ENCODE data around the gene LAMTOR5. TPM values are rescaled to one million over a fixed set of nuclear protein-coding genes. Genes with fewer than 3 reads are reported as not detected.
"Not testable (repeated sequence)": the region's sequence is repeated elsewhere in the genome, so short reads cannot be mapped to it uniquely, and the experiment has no call there.

LAMTOR5 gene
- total RNA-seq, 1 experiment from 2014 or later, result 144 TPM

DNA sequence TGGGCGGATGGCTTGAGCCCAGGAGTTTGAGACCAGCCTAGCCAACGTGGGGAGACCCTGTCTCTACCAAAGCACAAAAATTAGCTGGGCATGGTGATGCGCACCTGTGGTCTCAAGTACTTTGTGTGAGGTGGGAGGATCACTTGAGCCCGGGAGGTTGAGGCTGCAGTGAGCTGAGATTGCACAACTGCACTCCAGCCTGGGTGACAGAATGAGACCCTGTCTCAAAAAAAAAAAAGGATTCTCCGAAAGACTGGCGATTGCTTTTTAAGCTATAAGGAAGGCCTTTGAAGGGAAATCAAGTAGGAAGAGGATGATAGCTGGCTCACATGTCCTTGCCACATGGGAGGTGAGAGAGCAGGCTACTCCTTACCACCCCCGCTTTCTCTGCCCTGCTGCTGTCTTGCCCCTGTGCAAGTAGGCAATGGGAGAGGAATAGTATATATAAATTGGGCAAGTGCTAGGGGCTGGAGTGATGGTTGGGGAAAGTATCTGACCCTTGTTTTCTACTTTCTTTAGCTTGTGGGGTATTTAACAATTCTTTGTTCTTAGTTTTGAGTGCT lies 3.8 kb upstream of the LAMTOR5 start:
- TF ChIP-seq, protein P1, sequence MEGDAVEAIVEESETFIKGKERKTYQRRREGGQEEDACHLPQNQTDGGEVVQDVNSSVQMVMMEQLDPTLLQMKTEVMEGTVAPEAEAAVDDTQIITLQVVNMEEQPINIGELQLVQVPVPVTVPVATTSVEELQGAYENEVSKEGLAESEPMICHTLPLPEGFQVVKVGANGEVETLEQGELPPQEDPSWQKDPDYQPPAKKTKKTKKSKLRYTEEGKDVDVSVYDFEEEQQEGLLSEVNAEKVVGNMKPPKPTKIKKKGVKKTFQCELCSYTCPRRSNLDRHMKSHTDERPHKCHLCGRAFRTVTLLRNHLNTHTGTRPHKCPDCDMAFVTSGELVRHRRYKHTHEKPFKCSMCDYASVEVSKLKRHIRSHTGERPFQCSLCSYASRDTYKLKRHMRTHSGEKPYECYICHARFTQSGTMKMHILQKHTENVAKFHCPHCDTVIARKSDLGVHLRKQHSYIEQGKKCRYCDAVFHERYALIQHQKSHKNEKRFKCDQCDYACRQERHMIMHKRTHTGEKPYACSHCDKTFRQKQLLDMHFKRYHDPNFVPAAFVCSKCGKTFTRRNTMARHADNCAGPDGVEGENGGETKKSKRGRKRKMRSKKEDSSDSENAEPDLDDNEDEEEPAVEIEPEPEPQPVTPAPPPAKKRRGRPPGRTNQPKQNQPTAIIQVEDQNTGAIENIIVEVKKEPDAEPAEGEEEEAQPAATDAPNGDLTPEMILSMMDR (conservative IDR thresholded peaks at IDR 0.05; ENCODE audit: low read depth, low read length), result no peak
- no peak for TF ChIP-seq EZH2 (IDR thresholded peaks at IDR 0.05; ENCODE audit: borderline replicate concordance, low read depth, low read length, poor library complexity, severe bottlenecking)
- intact Hi-C loops (cut with micrococcal nuclease; ENCODE audit: unreplicated experiment), result no loop called here
- POLR2A ChIA-PET (ENCODE audit: low non-redundant PET), result no interaction called here
- H3K36me3 ChIP-seq (ENCODE audit: insufficient read depth, low read length, poor library complexity, severe bottlenecking), result no peaks in the 10 kb centered on the region
- no TSS peak for BruUV-seq (replicated peaks)
- H3K9me3 ChIP-seq (ENCODE audit: low read depth, low read length, poor library complexity, severe bottlenecking), result no peaks in the 10 kb centered on the region
- DNase-seq (ENCODE audit: low spot score), result no peak
- no peak overlapping the region for H3K27ac ChIP-seq (ENCODE audit: low read depth, low read length, poor library complexity, severe bottlenecking)
- peaks cover 8% of the 10 kb centered on the region for H3K27me3 ChIP-seq (replicated peaks; ENCODE audit: insufficient read depth, low read depth, low read length, poor library complexity)
- H3K4me1 ChIP-seq (ENCODE audit: insufficient read depth, low read length, poor library complexity, severe bottlenecking), result peaks cover 7% of the 10 kb centered on the region
- CTCF ChIA-PET, result interaction anchor here (2.2 kb wide), 1 partner anchor 49 kb away, joined by 20 read pairs; no protein-coding TSS in a partner anchor
- no peak overlapping the region for H3K4me3 ChIP-seq (ENCODE audit: low read depth, low read length, poor library complexity, severe bottlenecking)

DNA sequence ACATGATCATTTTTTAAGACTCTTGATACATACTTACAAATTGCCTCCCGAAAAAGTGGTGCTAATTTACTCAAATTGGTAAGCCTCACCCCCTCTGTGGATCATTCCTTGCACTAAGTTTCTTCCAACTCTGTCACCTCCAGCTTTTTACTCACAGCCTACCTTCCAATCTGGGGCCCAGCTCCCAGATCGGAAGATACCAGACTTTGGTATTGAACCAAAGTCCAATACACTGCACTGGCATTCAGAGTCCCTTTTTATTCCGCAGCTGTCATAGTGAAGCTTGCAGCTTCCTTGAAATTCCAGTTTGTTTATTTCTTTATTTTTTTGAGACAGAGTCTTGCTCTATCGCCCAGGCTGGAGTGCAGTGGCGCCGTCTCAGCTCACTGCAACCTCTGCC lies 1.8 kb upstream of the LAMTOR5 start:
- ChIA-PET POLR2A (ENCODE audit: low non-redundant PET) (no interaction called here), CTCF (interaction anchor here (2.2 kb wide), 1 partner anchor 86 kb away, joined by 7 read pairs; no protein-coding TSS in a partner anchor)
- Histone ChIP-seq H3K4me3 (ENCODE audit: low read depth, low read length, poor library complexity, severe bottlenecking) (no peak overlapping the region), H3K9me3 (ENCODE audit: low read depth, low read length, poor library complexity, severe bottlenecking) (no peaks in the 10 kb centered on the region), H3K36me3 (ENCODE audit: insufficient read depth, low read length, poor library complexity, severe bottlenecking) (peaks cover 7% of the 10 kb centered on the region), H3K27me3 (replicated peaks; ENCODE audit: insufficient read depth, low read depth, low read length, poor library complexity) (no peaks in the 10 kb centered on the region), H3K4me1 (ENCODE audit: insufficient read depth, low read length, poor library complexity, severe bottlenecking) (peaks cover 7% of the 10 kb centered on the region), H3K27ac (ENCODE audit: low read depth, low read length, poor library complexity, severe bottlenecking) (no peak overlapping the region)
- TF ChIP-seq EZH2 (IDR thresholded peaks at IDR 0.05; ENCODE audit: borderline replicate concordance, low read depth, low read length, poor library complexity, severe bottlenecking), result no peak
- TF ChIP-seq, protein P1 (conservative IDR thresholded peaks at IDR 0.05; ENCODE audit: low read depth, low read length), result no peak
- no TSS peak for BruUV-seq (replicated peaks)
- intact Hi-C loops (cut with micrococcal nuclease; ENCODE audit: unreplicated experiment), result no loop called here
- no peak for DNase-seq (ENCODE audit: low spot score)

DNA sequence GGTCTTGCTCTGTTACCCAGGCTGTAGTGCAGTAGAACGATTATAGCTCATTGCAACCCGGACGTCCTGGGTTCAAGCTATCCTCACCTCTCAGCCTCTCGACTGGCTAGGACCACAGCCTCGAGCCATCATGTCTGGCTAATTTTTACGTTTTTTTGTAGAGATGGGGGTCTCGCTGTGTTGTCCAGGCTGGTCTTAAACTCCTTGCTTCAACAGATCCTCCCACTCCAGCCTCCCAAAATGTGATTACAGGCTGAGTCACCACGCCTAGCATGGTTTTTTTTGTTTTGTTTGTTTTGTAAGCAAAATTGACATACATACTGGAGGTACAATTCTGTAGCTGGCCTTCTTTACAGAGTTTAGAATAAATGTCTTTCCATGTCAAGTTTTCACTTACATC lies 994 bp upstream of the LAMTOR5 start:
- Histone ChIP-seq H3K4me3 (ENCODE audit: low read depth, low read length, poor library complexity, severe bottlenecking) (peak overlapping the region; percentile 87), H3K4me1 (ENCODE audit: insufficient read depth, low read length, poor library complexity, severe bottlenecking) (peaks cover 7% of the 10 kb centered on the region), H3K9me3 (ENCODE audit: low read depth, low read length, poor library complexity, severe bottlenecking) (no peaks in the 10 kb centered on the region), H3K27me3 (replicated peaks; ENCODE audit: insufficient read depth, low read depth, low read length, poor library complexity) (no peaks in the 10 kb centered on the region), H3K27ac (ENCODE audit: low read depth, low read length, poor library complexity, severe bottlenecking) (no peak overlapping the region), H3K36me3 (ENCODE audit: insufficient read depth, low read length, poor library complexity, severe bottlenecking) (peaks cover 15% of the 10 kb centered on the region)
- POLR2A ChIA-PET (ENCODE audit: low non-redundant PET), result interaction anchor here (0.5 kb wide), 1 partner anchor 52 kb away, joined by 3 read pairs; no protein-coding TSS in a partner anchor
- intact Hi-C loops (cut with micrococcal nuclease; ENCODE audit: unreplicated experiment), result no loop called here
- CTCF ChIA-PET, result interaction anchor here (0.7 to 2.2 kb wide), 3 partner anchors 52 to 212 kb away, joined by 3 to 7 read pairs (median 4); no protein-coding TSS in a partner anchor
- no TSS peak for BruUV-seq (replicated peaks)
- TF ChIP-seq, protein P1 (conservative IDR thresholded peaks at IDR 0.05; ENCODE audit: low read depth, low read length), result no peak
- TF ChIP-seq EZH2 (IDR thresholded peaks at IDR 0.05; ENCODE audit: borderline replicate concordance, low read depth, low read length, poor library complexity, severe bottlenecking), result no peak
- DNase-seq (ENCODE audit: low spot score), result no peak

DNA sequence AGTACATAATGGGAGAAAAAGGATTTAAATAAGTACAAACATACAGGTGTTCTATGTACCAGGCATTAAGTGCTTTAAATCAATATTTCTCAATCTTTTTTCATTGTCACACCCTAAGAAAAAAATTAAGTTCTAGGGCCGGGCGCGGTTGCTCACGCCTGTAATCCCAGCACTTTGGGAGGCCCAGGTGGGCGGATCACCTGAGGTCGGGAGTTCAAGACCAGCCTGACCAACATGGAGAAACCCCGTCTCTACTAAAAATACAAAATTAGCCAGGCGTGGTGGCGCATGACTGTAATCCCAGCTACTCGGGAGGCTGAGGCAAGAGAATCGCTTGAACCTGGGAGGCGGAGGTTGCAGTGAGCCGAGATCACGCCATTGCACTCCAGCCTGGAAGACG lies 1.1 kb downstream of the LAMTOR5 start:
- POLR2A ChIA-PET (ENCODE audit: low non-redundant PET); BruUV-seq (replicated peaks); CTCF ChIA-PET; H3K4me1 ChIP-seq (ENCODE audit: insufficient read depth, low read length, poor library complexity, severe bottlenecking); H3K27ac ChIP-seq (ENCODE audit: low read depth, low read length, poor library complexity, severe bottlenecking); H3K9me3 ChIP-seq (ENCODE audit: low read depth, low read length, poor library complexity, severe bottlenecking); DNase-seq (ENCODE audit: low spot score); H3K27me3 ChIP-seq (replicated peaks; ENCODE audit: insufficient read depth, low read depth, low read length, poor library complexity): not testable (repeated sequence)
- H3K36me3 ChIP-seq (ENCODE audit: insufficient read depth, low read length, poor library complexity, severe bottlenecking), result peaks cover 34% of the 10 kb centered on the region
- intact Hi-C loops (cut with micrococcal nuclease; ENCODE audit: unreplicated experiment), result loop anchor here (2.0 kb wide), 1 partner anchor 68 kb away; the partner anchor contains the start of gene RBM15
- peak overlapping the region; percentile 87 for H3K4me3 ChIP-seq (ENCODE audit: low read depth, low read length, poor library complexity, severe bottlenecking)

Data from A673 (cell line).